H1 (cell line): ENCODE results near the gene KRTAP4-2. TPM values are rescaled to one million over a fixed set of nuclear protein-coding genes. Genes with fewer than 3 reads are reported as not detected.

Experiments used
- CTCF ChIA-PET: fragments of 300-600 bp; sonication (Branson Sonifier 250); formaldehyde crosslinking; loops from one replicate; lab custom pipeline; 2021; ENCODE audit not compliant: partially characterized antibody; lab: Charles Lee
- POLR2A ChIA-PET: fragments of 300-600 bp; sonication (Branson Sonifier 250); formaldehyde crosslinking; loops from one replicate; lab custom pipeline; 2021; ENCODE audit warnings: inconsistent platforms; ENCODE audit not compliant: partially characterized antibody; lab: Charles Lee
- DNase-seq, 2 experiments: peaks; one replicate each; pipeline versions ENCODE4 v3.0.0 to v3.0.0-alpha.2; 2010 to 2022; ENCODE audit warnings: low spot score in 2 of 2, low read depth in 1 of 2, mixed read lengths in 1 of 2
- FAIRE-seq: peaks from 2 replicates; lab custom pipeline; 2011; peaks lifted over from hg19 to GRCh38; lab: Jason Lieb, UNC
- H2AFZ ChIP-seq: 2 replicates; pipeline ENCODE4 v1.8.1; 2012; ENCODE audit warnings: low read length, inconsistent platforms
- H2AK5ac ChIP-seq: 2 replicates; pipeline ENCODE4 v1.6.1; 2013; ENCODE audit warnings: low read depth, low read length
- H2BK120ac ChIP-seq: replicated peaks from 2 replicates; pipeline ENCODE3; 2013; ENCODE audit warnings: low read depth, low read length, inconsistent platforms
- H2BK12ac ChIP-seq: 2 replicates; pipeline ENCODE4 v1.6.1; 2013; ENCODE audit warnings: low read depth, low read length
- H2BK15ac ChIP-seq: 2 replicates; pipeline ENCODE4 v1.6.1; 2013; ENCODE audit warnings: low read length
- H2BK20ac ChIP-seq: 2 replicates; pipeline ENCODE4 v1.6.1; 2013; ENCODE audit warnings: low read length
- H2BK5ac ChIP-seq: 2 replicates; pipeline ENCODE4 v1.6.1; 2013; ENCODE audit warnings: low read depth, low read length
- H3K14ac ChIP-seq: 2 replicates; pipeline ENCODE4 v1.6.1; 2013; ENCODE audit warnings: inconsistent platforms; ENCODE audit not compliant: insufficient read length
- H3K18ac ChIP-seq: 2 replicates; pipeline ENCODE4 v1.6.1; 2013; ENCODE audit warnings: low read length; ENCODE audit errors: extremely low read depth
- H3K23ac ChIP-seq: 2 replicates; pipeline ENCODE4 v1.6.1; 2013; ENCODE audit warnings: inconsistent platforms; ENCODE audit not compliant: insufficient read length
- H3K23me2 ChIP-seq: 2 replicates; pipeline ENCODE4 v1.6.1; 2013; ENCODE audit warnings: low read depth, low read length
- H3K27ac ChIP-seq: 2 replicates; pipeline ENCODE4 v1.6.1; 2011; ENCODE audit warnings: low read depth, low read length, inconsistent platforms
- H3K27me3 ChIP-seq, 4 experiments: replicated peaks in 1 of 4; 1 replicate in 1 of 4; 2 replicates in 3 of 4; pipeline versions ENCODE4 v1.6.1 to v1.8.1; 2011 to 2013; ENCODE audit warnings: low read length in 3 of 4, mild to moderate bottlenecking in 3 of 4, inconsistent platforms in 2 of 4, mixed read lengths in 2 of 4, moderate library complexity in 1 of 4; ENCODE audit not compliant: control insufficient read depth in 3 of 4, insufficient read depth in 3 of 4; ENCODE audit errors: extremely low read depth in 1 of 4
- H3K36me3 ChIP-seq, 4 experiments: 2 replicates each; pipeline versions ENCODE4 v1.6.1 to v1.8.1; 2011 to 2013; ENCODE audit warnings: mild to moderate bottlenecking in 4 of 4, low read length in 3 of 4, moderate library complexity in 2 of 4, control low read depth in 1 of 4, inconsistent platforms in 1 of 4; ENCODE audit not compliant: insufficient read depth in 4 of 4, control insufficient read depth in 2 of 4
- H3K4ac ChIP-seq: replicated peaks from 2 replicates; pipeline ENCODE3; 2013; ENCODE audit warnings: low read length, low read depth, mixed read lengths, inconsistent platforms; ENCODE audit not compliant: insufficient read length
- H3K4me1 ChIP-seq, 4 experiments: replicated peaks in 1 of 4; 1 replicate in 1 of 4; 2 replicates in 3 of 4; pipeline versions ENCODE4 v1.6.1 to v1.8.1; 2011 to 2013; ENCODE audit warnings: low read length in 3 of 4, inconsistent platforms in 2 of 4, mixed read lengths in 1 of 4; ENCODE audit not compliant: insufficient read depth in 4 of 4, control insufficient read depth in 3 of 4
- H3K4me2 ChIP-seq, 2 experiments: 2 replicates each; pipeline versions ENCODE4 v1.6.1 to v1.8.1; 2011 to 2013; ENCODE audit warnings: low read depth in 2 of 2, low read length in 2 of 2, control low read depth in 1 of 2, inconsistent platforms in 1 of 2, mild to moderate bottlenecking in 1 of 2; ENCODE audit not compliant: insufficient read depth in 1 of 2
- H3K4me3 ChIP-seq, 4 experiments: fragments of 200-600, 300-600 bp in 1 of 4; sonication (generic), shearing (Covaris generic), sonication (Bioruptor Twin) in 1 of 4; 2 replicates each; pipeline versions ENCODE4 v1.5.1 to v1.8.1; 2011 to 2016; ENCODE audit warnings: low read length in 4 of 4, low read depth in 3 of 4, control low read depth in 2 of 4, inconsistent platforms in 2 of 4, mild to moderate bottlenecking in 2 of 4, mixed read lengths in 1 of 4, moderate library complexity in 1 of 4; ENCODE audit not compliant: insufficient read depth in 2 of 4; ENCODE audit errors: extremely low read depth in 1 of 4
- H3K56ac ChIP-seq: replicated peaks from 2 replicates; pipeline ENCODE3; 2013; ENCODE audit warnings: low read depth, mild to moderate bottlenecking, mixed read lengths, low read length, inconsistent platforms; ENCODE audit not compliant: insufficient read length
- H3K79me1 ChIP-seq: 2 replicates; pipeline ENCODE4 v1.6.1; 2013; ENCODE audit warnings: low read depth, low read length, control low read depth
- H3K79me2 ChIP-seq, 2 experiments: 2 replicates each; pipeline versions ENCODE4 v1.6.1 to v1.8.1; 2012 to 2013; ENCODE audit warnings: low read length in 2 of 2, mild to moderate bottlenecking in 2 of 2, inconsistent platforms in 1 of 2; ENCODE audit not compliant: insufficient read depth in 2 of 2, control insufficient read depth in 1 of 2
- H3K9ac ChIP-seq, 4 experiments: replicated peaks in 1 of 4; 1 replicate in 1 of 4; 2 replicates in 3 of 4; pipeline versions ENCODE4 v1.6.1 to v1.8.1; 2011 to 2013; ENCODE audit warnings: low read depth in 3 of 4, low read length in 3 of 4, control low read depth in 2 of 4, mild to moderate bottlenecking in 2 of 4, moderate library complexity in 2 of 4, inconsistent platforms in 1 of 4; ENCODE audit errors: extremely low read depth in 1 of 4
- H3K9me3 ChIP-seq, 2 experiments: 2 replicates each; pipeline versions ENCODE4 v1.6.1 to v1.8.1; 2012 to 2013; ENCODE audit warnings: mild to moderate bottlenecking in 2 of 2, moderate library complexity in 2 of 2, control low read depth in 1 of 2, inconsistent platforms in 1 of 2, low read depth in 1 of 2, low read length in 1 of 2, mixed read lengths in 1 of 2; ENCODE audit not compliant: insufficient read depth in 2 of 2
- H4K20me1 ChIP-seq, 2 experiments: replicated peaks in 1 of 2; 2 replicates each; pipeline versions ENCODE3 to v1.8.1; 2011 to 2013; ENCODE audit warnings: inconsistent platforms in 2 of 2, low read length in 2 of 2, mild to moderate bottlenecking in 1 of 2; ENCODE audit not compliant: insufficient read depth in 2 of 2, control insufficient read depth in 1 of 2
- H4K5ac ChIP-seq: 2 replicates; pipeline ENCODE4 v1.6.1; 2013; ENCODE audit warnings: low read length, low read depth, mixed read lengths, inconsistent platforms; ENCODE audit not compliant: insufficient read length
- H4K8ac ChIP-seq: 2 replicates; pipeline ENCODE4 v1.8.0; 2013; ENCODE audit warnings: mild to moderate bottlenecking, moderate library complexity, low read length, inconsistent platforms; ENCODE audit not compliant: insufficient read depth; ENCODE audit errors: extremely low read depth
- H4K91ac ChIP-seq: replicated peaks from 2 replicates; pipeline ENCODE3; 2013; ENCODE audit warnings: low read length, mixed read lengths, inconsistent platforms; ENCODE audit not compliant: insufficient read length
- CBX5 ChIP-seq: fragments of 300-800, 300-1000 bp; sonication (generic); IDR thresholded peaks from 2 replicates; pipeline ENCODE4 v1.7.1; 2016; ENCODE audit warnings: antibody characterized with exemption, low read length, low read depth
- CEBPB ChIP-seq: IDR thresholded peaks from 2 replicates; pipeline ENCODE4 v1.6.1; 2012; ENCODE audit warnings: low read depth, low read length
- KDM5A ChIP-seq: fragments of 200-600 bp; IDR thresholded peaks from 2 replicates; pipeline ENCODE4 v1.7.1; 2012; ENCODE audit warnings: mild to moderate bottlenecking, low read length, inconsistent platforms, mixed read lengths
- RNF2 ChIP-seq: fragments of 200-900, 300-1000 bp; sonication (generic); IDR thresholded peaks from 2 replicates; pipeline ENCODE4 v1.7.1; 2016; ENCODE audit warnings: borderline replicate concordance, low read depth, mild to moderate bottlenecking, antibody characterized with exemption, low read length; ENCODE audit not compliant: poor library complexity, severe bottlenecking; ENCODE audit errors: missing control alignments
- SIN3A ChIP-seq, 2 experiments: IDR thresholded peaks in 1 of 2; conservative IDR thresholded peaks in 1 of 2; 2 replicates each; pipeline ENCODE4 v1.6.1; 2011 to 2012; ENCODE audit warnings: low read length in 2 of 2, improper control_type of control experiment in 1 of 2, low read depth in 1 of 2, mild to moderate bottlenecking in 1 of 2
- SIRT6 ChIP-seq: IDR thresholded peaks from one replicate; pipeline ENCODE4 v1.7.1; 2012; ENCODE audit warnings: low read length, inconsistent platforms
- WGBS, 2 experiments: shearing (Covaris generic) in 1 of 2; methylation state at CpG; one replicate each; pipeline versions ENCODE4 v1.1.6 to v1.1.7; 2013 to 2015; ENCODE audit warnings: low lambda C conversion rate in 2 of 2, mixed read lengths in 2 of 2, inconsistent platforms in 1 of 2, low coverage in 1 of 2, missing lambda C conversion rate in 1 of 2; ENCODE audit not compliant: insufficient replicate concordance in 2 of 2, insufficient coverage in 1 of 2, insufficient read length in 1 of 2; ENCODE audit errors: extremely low coverage in 1 of 2, missing lambda C conversion rate in 1 of 2; 5-methylcytosine and 5-hydroxymethylcytosine counted together
- polyA plus RNA-seq, 7 experiments: library from polyadenylated mRNA; depleted of rRNA in 3 of 7; stranded (reverse) in 5 of 7; unstranded in 2 of 7; fragments of >200 nt in 5 of 7; fragments of 200-250 nt in 2 of 7; gene quantifications; 1 replicate in 5 of 7; 2 replicates in 1 of 7; 4 replicates in 1 of 7; pipeline versions ENCODE4 v1.2.1 to v1.2.3, GENCODE V29; 2011 to 2013; ENCODE audit warnings: missing spikeins in 2 of 7, mixed read lengths in 2 of 7
- total RNA-seq: library from RNA; stranded (reverse); fragmentation: NEBNext Ultra II Directional; extraction: Animal tissue kit (Norgen Biotek cat#: 25700); gene quantifications from 2 replicates; pipeline ENCODE4 v1.2.1, GENCODE V29; 2021

Gene KRTAP4-2
- total and polyA plus RNA-seq, 2 of the 8 experiments (the other 6 are each of a cell fraction or from before 2014, with no cell fraction given): not detected

- H3K23ac ChIP-seq: no peak overlapping the region
- no peak overlapping the region for H2BK12ac ChIP-seq
- TF ChIP-seq CBX5 (no peak), SIN3A (conservative IDR thresholded peaks at IDR 0.05 in 1 of 2, IDR thresholded peaks at IDR 0.05 in 1 of 2; ENCODE audit: low read depth in 1 of 2, low read length in 2 of 2) (no peak), KDM5A (no peak), CEBPB (no peak), RNF2 (no peak), SIRT6 (no peak)
- TF ChIP-seq, all 59 proteins: peak for 0
- WGBS, 2 experiments: 89% methylated on average over 3 of the region's 3 CpGs; no CpG with 5 or more reads in 1 of the 2 experiments
- Histone ChIP-seq H3K14ac (no peak overlapping the region), H3K23me2 (no peaks in the 10 kb centered on the region; the same call in 1 of the 2 replicates), H3K79me2 (no peaks in the 10 kb centered on the region), H2BK15ac (no peak overlapping the region), H3K4ac (no peak overlapping the region), H2AFZ (no peak overlapping the region), H3K4me3 (no peak overlapping the region), H2BK5ac (no peak overlapping the region), H3K9ac (no peak overlapping the region), H2AK5ac (no peak overlapping the region), H3K27ac (no peak overlapping the region), H3K36me3 (no peaks in the 10 kb centered on the region), H4K8ac (no peak overlapping the region), H3K27me3 (no peaks in the 10 kb centered on the region), H3K4me1 (no peaks in the 10 kb centered on the region), H4K91ac (no peak overlapping the region), H3K9me3 (no peaks in the 10 kb centered on the region), H4K5ac (no peak overlapping the region), H2BK20ac (no peak overlapping the region), H3K18ac (no peak overlapping the region), H2BK120ac (no peak overlapping the region), H4K20me1 (no peaks in the 10 kb centered on the region), H3K79me1 (no peaks in the 10 kb centered on the region), H3K56ac (no peak overlapping the region), H3K4me2 (no peak overlapping the region)
- ChIA-PET CTCF (interaction anchor here (0.6 kb wide), 1 partner anchor 1349 kb away, joined by 3 read pairs; no protein-coding TSS in a partner anchor), POLR2A (no interaction called here)
- DNase-seq (no peak), FAIRE-seq (no peak)
These were observed 320 bp upstream of the KRTAP4-2 start for GRCh38 chr17:41178341-41178740.
